Activated CD4-positive, alpha-beta T cell treated with anti-CD3 and anti-CD28 coated beads for 36 hours (primary cell): Measurements from ENCODE around the gene CRTC2. TPM values are rescaled to one million over a fixed set of nuclear protein-coding genes. Genes with fewer than 3 reads are reported as not detected.
"Not testable (repeated sequence)": the region's sequence is repeated elsewhere in the genome, so short reads cannot be mapped to it uniquely, and the experiment has no call there.

Source experiments
- ATAC-seq: fragments of 200-7000 bp; cut with Tn5 transposase; one replicate; pipeline ENCODE4 v1.10.0; 2021; ENCODE audit warnings: mild to moderate bottlenecking, moderate library complexity
- CTCF ChIA-PET: fragments of 350-600 bp; sonication (Branson Sonifier 250); formaldehyde crosslinking; loops from one replicate; lab custom pipeline; 2021; ENCODE audit warnings: antibody characterized with exemption; lab: Charles Lee
- POLR2A ChIA-PET: fragments of 350-600 bp; sonication (Branson Sonifier 250); formaldehyde crosslinking; loops from one replicate; lab custom pipeline; 2021; ENCODE audit warnings: antibody characterized with exemption, inconsistent platforms; lab: Charles Lee
- DNase-seq: peaks from one replicate; pipeline ENCODE4 v3.0.0-alpha.2; 2020
- H3K27ac Mint-ChIP-seq: one replicate; pipeline ENCODE4 v1.8.0; 2021; ENCODE audit warnings: mixed read lengths
- H3K27me3 Mint-ChIP-seq: one replicate; pipeline ENCODE4 v1.8.0; 2021; ENCODE audit warnings: mixed read lengths
- H3K36me3 Mint-ChIP-seq: one replicate; pipeline ENCODE4 v1.8.0; 2021; ENCODE audit warnings: low read depth, mixed read lengths
- H3K4me1 Mint-ChIP-seq: one replicate; pipeline ENCODE4 v1.8.0; 2021; ENCODE audit warnings: mixed read lengths
- H3K4me3 Mint-ChIP-seq: one replicate; pipeline ENCODE4 v1.8.0; 2021; ENCODE audit warnings: mild to moderate bottlenecking, moderate library complexity, mixed read lengths
- H3K9me3 Mint-ChIP-seq: one replicate; pipeline ENCODE4 v1.8.0; 2021; ENCODE audit warnings: low read depth, mixed read lengths
- intact Hi-C, 2 experiments: fragments of 100-400 bp; cut with DNase I in 1 of 2; cut with micrococcal nuclease in 1 of 2; formaldehyde crosslinking; loops; one replicate each; pipeline versions ENCODE4 v1.14.2 to v1.15.1; 2022 to 2024; cut with DNase I, micrococcal nuclease
- total RNA-seq, 2 experiments: library from RNA; stranded (reverse); gene quantifications; one replicate each; pipeline ENCODE4 v1.2.3, GENCODE V29; 2021

The CRTC2 gene
- total RNA-seq, 2 experiments from 2014 or later = 60.6 to 80.4 TPM

- POLR2A ChIA-PET = interaction anchor here (0.6 to 3.6 kb wide), 7 partner anchors 17 to 352 kb away, joined by 3 to 17 read pairs (median 4); partner anchors contain the start of genes RPS27 and SLC39A1
- H3K4me3 Mint-ChIP-seq = peak overlapping the region; percentile 89
- no peak for DNase-seq
- ATAC-seq = no peak
- peaks cover 18% of the 10 kb centered on the region for H3K36me3 Mint-ChIP-seq
- no peaks in the 10 kb centered on the region for H3K27me3 Mint-ChIP-seq
- CTCF ChIA-PET = interaction anchor here (0.7 to 4.1 kb wide), 11 partner anchors 8 to 146 kb away, joined by 3 to 12 read pairs (median 4); partner anchors contain the start of gene DENND4B
- peaks cover 52% of the 10 kb centered on the region for H3K4me1 Mint-ChIP-seq
- H3K27ac Mint-ChIP-seq = peak overlapping the region; percentile 89
- H3K9me3 Mint-ChIP-seq = no peaks in the 10 kb centered on the region
- intact Hi-C loops = loop anchor here (5.0 kb wide), 3 partner anchors 34 to 99 kb away; no protein-coding TSS in a partner anchor
Measured at GRCh38 chr1:153921080-153921802, 37.2 kb downstream of the CRTC2 start.

GRCh38 chr1:153919876-153920852 is 38.2 kb downstream of the CRTC2 start:
- peaks cover 20% of the 10 kb centered on the region for H3K36me3 Mint-ChIP-seq
- ATAC-seq = peak; percentile 3
- H3K27ac Mint-ChIP-seq = peak overlapping the region; percentile 89
- ChIA-PET POLR2A (interaction anchor here (0.6 to 3.6 kb wide), 6 partner anchors 16 to 836 kb away, joined by 3 to 17 read pairs (median 4); partner anchors contain the start of gene RPS27), CTCF (interaction anchor here (0.6 to 4.1 kb wide), 8 partner anchors 9 to 192 kb away, joined by 3 to 12 read pairs (median 4); partner anchors contain the start of genes DENND4B and INTS3)
- H3K9me3 Mint-ChIP-seq = no peaks in the 10 kb centered on the region
- intact Hi-C loops = loop anchor here (5.0 kb wide), 3 partner anchors 33 to 98 kb away; no protein-coding TSS in a partner anchor
- H3K4me3 Mint-ChIP-seq = peak overlapping the region; percentile 89
- DNase-seq = peak; percentile 48
- no peaks in the 10 kb centered on the region for H3K27me3 Mint-ChIP-seq
- peaks cover 59% of the 10 kb centered on the region for H3K4me1 Mint-ChIP-seq

- ChIA-PET CTCF (interaction anchor here (0.5 to 0.6 kb wide), 3 partner anchors 16 to 513 kb away, joined by 3 to 4 read pairs (median 3); no protein-coding TSS in a partner anchor), POLR2A (interaction anchor here (0.6 kb wide), 1 partner anchor 333 kb away, joined by 3 read pairs; no protein-coding TSS in a partner anchor)
- Mint-ChIP-seq H3K27ac (peak overlapping the region; percentile 35), H3K4me3 (no peak overlapping the region), H3K9me3 (no peaks in the 10 kb centered on the region), H3K36me3 (peaks cover 22% of the 10 kb centered on the region), H3K4me1 (peaks cover 71% of the 10 kb centered on the region), H3K27me3 (no peaks in the 10 kb centered on the region)
- intact Hi-C loops = no loop called here
- DNase-seq (no peak), ATAC-seq (peak; percentile 36)
Measured at GRCh38 chr1:153916297-153916696, 42.1 kb downstream of the CRTC2 start.

GRCh38 chr1:153912349-153912748 is 46.1 kb downstream of the CRTC2 start:
- Mint-ChIP-seq H3K9me3 (no peaks in the 10 kb centered on the region), H3K27ac (no peak overlapping the region), H3K27me3 (no peaks in the 10 kb centered on the region), H3K4me1 (peaks cover 39% of the 10 kb centered on the region), H3K36me3 (peaks cover 24% of the 10 kb centered on the region), H3K4me3 (no peak overlapping the region)
- POLR2A ChIA-PET = interaction anchor here (0.7 kb wide), 1 partner anchor 240 kb away, joined by 10 read pairs; no protein-coding TSS in a partner anchor
- CTCF ChIA-PET = interaction anchor here (0.6 to 2.3 kb wide), 3 partner anchors 10 to 73 kb away, joined by 4 to 12 read pairs (median 7); partner anchors contain the start of genes DENND4B and GATAD2B
- no peak for DNase-seq
- intact Hi-C loops = no loop called here
- ATAC-seq = no peak

GRCh38 chr1:153910560-153910959 is 47.9 kb downstream of the CRTC2 start:
- POLR2A ChIA-PET, DNase-seq, ATAC-seq, H3K4me3 Mint-ChIP-seq, H3K27me3 Mint-ChIP-seq, H3K9me3 Mint-ChIP-seq, H3K27ac Mint-ChIP-seq, intact Hi-C loops: not testable (repeated sequence)
- peaks cover 30% of the 10 kb centered on the region for H3K36me3 Mint-ChIP-seq
- CTCF ChIA-PET = interaction anchor here (0.6 to 2.3 kb wide), 2 partner anchors 12 to 33 kb away, joined by 3 to 12 read pairs; partner anchors contain the start of gene GATAD2B
- H3K4me1 Mint-ChIP-seq = peaks cover 42% of the 10 kb centered on the region

GRCh38 chr1:153908071-153908470 is 50.3 kb downstream of the CRTC2 start:
- Mint-ChIP-seq H3K36me3 (peaks cover 26% of the 10 kb centered on the region), H3K4me3 (no peak overlapping the region), H3K4me1 (peaks cover 47% of the 10 kb centered on the region), H3K9me3 (no peaks in the 10 kb centered on the region), H3K27ac (no peak overlapping the region), H3K27me3 (no peaks in the 10 kb centered on the region)
- ChIA-PET CTCF (interaction anchor here (1.0 kb wide), 1 partner anchor 12 kb away, joined by 5 read pairs; no protein-coding TSS in a partner anchor), POLR2A (no interaction called here)
- DNase-seq (no peak), ATAC-seq (no peak)
- intact Hi-C loops = loop anchor here in 1 of 2 experiments (5.0 kb wide), 1 partner anchor 56 kb away; no protein-coding TSS in a partner anchor

- ChIA-PET POLR2A (no interaction called here), CTCF (no interaction called here)
- Mint-ChIP-seq H3K36me3 (peaks cover 26% of the 10 kb centered on the region), H3K4me1 (peaks cover 41% of the 10 kb centered on the region), H3K27ac (peak overlapping the region; percentile 72), H3K4me3 (no peak overlapping the region), H3K27me3 (no peaks in the 10 kb centered on the region), H3K9me3 (no peaks in the 10 kb centered on the region)
- ATAC-seq (no peak), DNase-seq (no peak)
- intact Hi-C loops = loop anchor here in 1 of 2 experiments (5.0 kb wide), 1 partner anchor 55 kb away; no protein-coding TSS in a partner anchor
Measured at GRCh38 chr1:153907134-153907533, 51.3 kb downstream of the CRTC2 start.

GRCh38 chr1:153906396-153906795 is 52.0 kb downstream of the CRTC2 start:
- H3K36me3 Mint-ChIP-seq = peaks cover 25% of the 10 kb centered on the region
- no peaks in the 10 kb centered on the region for H3K9me3 Mint-ChIP-seq
- ATAC-seq (no peak), DNase-seq (no peak)
- no peak overlapping the region for H3K4me3 Mint-ChIP-seq
- H3K27ac Mint-ChIP-seq = peak overlapping the region; percentile 31
- ChIA-PET CTCF (no interaction called here), POLR2A (interaction anchor here (0.6 kb wide), 1 partner anchor 60 kb away, joined by 4 read pairs; no protein-coding TSS in a partner anchor)
- H3K4me1 Mint-ChIP-seq = peaks cover 36% of the 10 kb centered on the region
- no peaks in the 10 kb centered on the region for H3K27me3 Mint-ChIP-seq
- intact Hi-C loops = loop anchor here in 1 of 2 experiments (5.0 kb wide), 1 partner anchor 54 kb away; no protein-coding TSS in a partner anchor

- DNase-seq (peak; percentile 47), ATAC-seq (peak; percentile 59)
- H3K9me3 Mint-ChIP-seq, CTCF ChIA-PET, H3K27me3 Mint-ChIP-seq, H3K4me3 Mint-ChIP-seq: not testable (repeated sequence)
- Mint-ChIP-seq H3K4me1 (peaks cover 32% of the 10 kb centered on the region), H3K27ac (peak overlapping the region; percentile 31), H3K36me3 (peaks cover 22% of the 10 kb centered on the region)
- intact Hi-C loops = loop anchor here in 1 of 2 experiments (5.0 kb wide), 1 partner anchor 54 kb away; no protein-coding TSS in a partner anchor
- POLR2A ChIA-PET = interaction anchor here (0.6 kb wide), 1 partner anchor 60 kb away, joined by 4 read pairs; no protein-coding TSS in a partner anchor
Measured at GRCh38 chr1:153905908-153906307, 52.5 kb downstream of the CRTC2 start.

- intact Hi-C loops = no loop called here
- H3K4me1 Mint-ChIP-seq = peaks cover 34% of the 10 kb centered on the region
- CTCF ChIA-PET = interaction anchor here (1.4 kb wide), 1 partner anchor 82 kb away, joined by 5 read pairs; no protein-coding TSS in a partner anchor
- H3K9me3 Mint-ChIP-seq = no peaks in the 10 kb centered on the region
- DNase-seq = no peak
- ATAC-seq = no peak
- H3K27me3 Mint-ChIP-seq = no peaks in the 10 kb centered on the region
- no peak overlapping the region for H3K27ac Mint-ChIP-seq
- peaks cover 33% of the 10 kb centered on the region for H3K36me3 Mint-ChIP-seq
- no peak overlapping the region for H3K4me3 Mint-ChIP-seq
- POLR2A ChIA-PET = interaction anchor here (0.6 to 1.0 kb wide), 4 partner anchors 16 to 89 kb away, joined by 3 to 4 read pairs (median 3); partner anchors contain the start of gene SLC39A1
Measured at GRCh38 chr1:153903841-153904455, 54.5 kb downstream of the CRTC2 start.
